ENCODE measurements around the gene EYA2.

EYA2 gene

GRCh38 chr20:47160992-47161391, 266.3 kb downstream of the EYA2 start:
- peaks cover 0 to 11% (median 0%) of the 10 kb centered on the region in 5 experiments for H3K27me3 ChIP-seq (replicated peaks in 2 of 5; ENCODE audit: control insufficient read depth in 4 of 5, insufficient read depth in 5 of 5, low read length in 4 of 5)
- H3K36me3 ChIP-seq (ENCODE audit: control insufficient read depth in 4 of 4, insufficient read depth in 4 of 4, low read length in 3 of 4) = no peaks in the 10 kb centered on the region
- ChIA-PET POLR2A (no interaction called here), CTCF (no interaction called here)
- no peaks in the 10 kb centered on the region for H3K9me3 ChIP-seq (ENCODE audit: control extremely low read depth in 1 of 5, control insufficient read depth in 4 of 5, insufficient read depth in 2 of 5, low read depth in 1 of 5, low read length in 4 of 5)
- WGBS (ENCODE audit: insufficient coverage) = 86% methylated on average over 14 of the region's 14 CpGs
- no peaks in the 10 kb centered on the region for H3K4me1 ChIP-seq (ENCODE audit: control extremely low read depth in 1 of 4, control insufficient read depth in 4 of 4, insufficient read depth in 4 of 4, low read length in 3 of 4)
- no peak overlapping the region for H3K27ac ChIP-seq (ENCODE audit: insufficient read depth in 1 of 2, low read depth in 1 of 2, low read length in 2 of 2, poor library complexity in 1 of 2, severe bottlenecking in 2 of 2)
- DNase-seq = no peak
- no peak overlapping the region for H3K4me3 ChIP-seq (ENCODE audit: control insufficient read depth in 1 of 7, extremely low read depth in 1 of 7, insufficient read depth in 4 of 7, low read depth in 2 of 7, low read length in 6 of 7)

GRCh38 chr20:47161411-47161810, 266.8 kb downstream of the EYA2 start:
- H3K27ac ChIP-seq (ENCODE audit: insufficient read depth in 1 of 2, low read depth in 1 of 2, low read length in 2 of 2, poor library complexity in 1 of 2, severe bottlenecking in 2 of 2) = no peak overlapping the region
- no peak for DNase-seq
- no peaks in the 10 kb centered on the region for H3K9me3 ChIP-seq (ENCODE audit: control extremely low read depth in 1 of 5, control insufficient read depth in 4 of 5, insufficient read depth in 2 of 5, low read depth in 1 of 5, low read length in 4 of 5)
- peaks cover 0 to 11% (median 0%) of the 10 kb centered on the region in 5 experiments for H3K27me3 ChIP-seq (replicated peaks in 2 of 5; ENCODE audit: control insufficient read depth in 4 of 5, insufficient read depth in 5 of 5, low read length in 4 of 5)
- no peak overlapping the region for H3K4me3 ChIP-seq (ENCODE audit: control insufficient read depth in 1 of 7, extremely low read depth in 1 of 7, insufficient read depth in 4 of 7, low read depth in 2 of 7, low read length in 6 of 7)
- no peaks in the 10 kb centered on the region for H3K4me1 ChIP-seq (ENCODE audit: control extremely low read depth in 1 of 4, control insufficient read depth in 4 of 4, insufficient read depth in 4 of 4, low read length in 3 of 4)
- POLR2A ChIA-PET = no interaction called here
- CTCF ChIA-PET = no interaction called here
- WGBS (ENCODE audit: insufficient coverage) = 85% methylated on average over 7 of the region's 10 CpGs
- no peaks in the 10 kb centered on the region for H3K36me3 ChIP-seq (ENCODE audit: control insufficient read depth in 4 of 4, insufficient read depth in 4 of 4, low read length in 3 of 4)

GRCh38 chr20:47164140-47164539, 269.5 kb downstream of the EYA2 start:
- no peak overlapping the region for H3K4me3 ChIP-seq (ENCODE audit: control insufficient read depth in 1 of 7, extremely low read depth in 1 of 7, insufficient read depth in 4 of 7, low read depth in 2 of 7, low read length in 6 of 7)
- H3K9me3 ChIP-seq (ENCODE audit: control extremely low read depth in 1 of 5, control insufficient read depth in 4 of 5, insufficient read depth in 2 of 5, low read depth in 1 of 5, low read length in 4 of 5) = no peaks in the 10 kb centered on the region
- ChIA-PET CTCF (no interaction called here), POLR2A (no interaction called here)
- H3K36me3 ChIP-seq (ENCODE audit: control insufficient read depth in 4 of 4, insufficient read depth in 4 of 4, low read length in 3 of 4) = no peaks in the 10 kb centered on the region
- WGBS (ENCODE audit: insufficient coverage) = 95% methylated on average over 2 of the region's 13 CpGs
- no peak overlapping the region for H3K27ac ChIP-seq (ENCODE audit: insufficient read depth in 1 of 2, low read depth in 1 of 2, low read length in 2 of 2, poor library complexity in 1 of 2, severe bottlenecking in 2 of 2)
- DNase-seq = no peak
- peaks cover 0 to 7% (median 0%) of the 10 kb centered on the region in 5 experiments for H3K27me3 ChIP-seq (replicated peaks in 2 of 5; ENCODE audit: control insufficient read depth in 4 of 5, insufficient read depth in 5 of 5, low read length in 4 of 5)
- no peaks in the 10 kb centered on the region for H3K4me1 ChIP-seq (ENCODE audit: control extremely low read depth in 1 of 4, control insufficient read depth in 4 of 4, insufficient read depth in 4 of 4, low read length in 3 of 4)

DNA sequence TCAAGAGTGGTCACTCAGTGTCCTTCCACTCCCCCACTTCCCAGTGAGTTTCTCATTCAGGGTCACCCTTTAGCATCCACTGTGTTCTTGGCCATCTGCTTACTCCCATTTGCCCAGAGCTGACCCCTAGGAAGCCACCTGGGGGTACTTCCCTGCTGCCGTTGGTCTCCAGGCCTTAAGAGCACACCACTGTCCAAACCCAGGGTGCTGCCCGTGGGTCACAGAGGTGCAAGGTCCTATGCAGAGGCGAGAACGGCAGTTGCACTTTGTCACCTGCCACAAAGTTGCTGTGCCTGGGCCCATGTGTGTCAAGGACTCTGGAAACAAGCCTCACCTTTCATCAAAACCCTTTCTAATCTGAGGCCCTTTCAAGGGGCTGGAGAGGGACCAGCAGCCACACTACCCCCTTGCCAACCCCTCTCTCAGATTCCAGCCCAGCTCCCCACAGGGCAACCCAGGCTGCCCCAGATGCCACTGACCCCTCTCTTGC, 270.8 kb downstream of the EYA2 start:
- ChIA-PET POLR2A (no interaction called here), CTCF (no interaction called here)
- H3K9me3 ChIP-seq (ENCODE audit: control extremely low read depth in 1 of 5, control insufficient read depth in 4 of 5, insufficient read depth in 2 of 5, low read depth in 1 of 5, low read length in 4 of 5) = no peaks in the 10 kb centered on the region
- no peaks in the 10 kb centered on the region for H3K4me1 ChIP-seq (ENCODE audit: control extremely low read depth in 1 of 4, control insufficient read depth in 4 of 4, insufficient read depth in 4 of 4, low read length in 3 of 4)
- H3K4me3 ChIP-seq (ENCODE audit: control insufficient read depth in 1 of 7, extremely low read depth in 1 of 7, insufficient read depth in 4 of 7, low read depth in 2 of 7, low read length in 6 of 7) = no peak overlapping the region
- 92% methylated on average over 3 of the region's 4 CpGs for WGBS (ENCODE audit: insufficient coverage)
- H3K27ac ChIP-seq (ENCODE audit: insufficient read depth in 1 of 2, low read depth in 1 of 2, low read length in 2 of 2, poor library complexity in 1 of 2, severe bottlenecking in 2 of 2) = no peak overlapping the region
- peaks cover 0 to 5% (median 0%) of the 10 kb centered on the region in 5 experiments for H3K27me3 ChIP-seq (replicated peaks in 2 of 5; ENCODE audit: control insufficient read depth in 4 of 5, insufficient read depth in 5 of 5, low read length in 4 of 5)
- DNase-seq = no peak
- no peaks in the 10 kb centered on the region for H3K36me3 ChIP-seq (ENCODE audit: control insufficient read depth in 4 of 4, insufficient read depth in 4 of 4, low read length in 3 of 4)

GRCh38 chr20:47167846-47168245, 273.2 kb downstream of the EYA2 start:
- H3K4me3 ChIP-seq (ENCODE audit: control insufficient read depth in 1 of 7, extremely low read depth in 1 of 7, insufficient read depth in 4 of 7, low read depth in 2 of 7, low read length in 6 of 7) = no peak overlapping the region
- POLR2A ChIA-PET = no interaction called here
- no peaks in the 10 kb centered on the region for H3K9me3 ChIP-seq (ENCODE audit: control extremely low read depth in 1 of 5, control insufficient read depth in 4 of 5, insufficient read depth in 2 of 5, low read depth in 1 of 5, low read length in 4 of 5)
- no peak overlapping the region for H3K27ac ChIP-seq (ENCODE audit: insufficient read depth in 1 of 2, low read depth in 1 of 2, low read length in 2 of 2, poor library complexity in 1 of 2, severe bottlenecking in 2 of 2)
- no peaks in the 10 kb centered on the region for H3K4me1 ChIP-seq (ENCODE audit: control extremely low read depth in 1 of 4, control insufficient read depth in 4 of 4, insufficient read depth in 4 of 4, low read length in 3 of 4)
- peaks cover 0 to 13% (median 3%) of the 10 kb centered on the region in 5 experiments for H3K27me3 ChIP-seq (replicated peaks in 2 of 5; ENCODE audit: control insufficient read depth in 4 of 5, insufficient read depth in 5 of 5, low read length in 4 of 5)
- WGBS (ENCODE audit: insufficient coverage) = 88% methylated on average over 9 of the region's 9 CpGs
- CTCF ChIA-PET = no interaction called here
- H3K36me3 ChIP-seq (ENCODE audit: control insufficient read depth in 4 of 4, insufficient read depth in 4 of 4, low read length in 3 of 4) = no peaks in the 10 kb centered on the region
- DNase-seq = no peak

DNA sequence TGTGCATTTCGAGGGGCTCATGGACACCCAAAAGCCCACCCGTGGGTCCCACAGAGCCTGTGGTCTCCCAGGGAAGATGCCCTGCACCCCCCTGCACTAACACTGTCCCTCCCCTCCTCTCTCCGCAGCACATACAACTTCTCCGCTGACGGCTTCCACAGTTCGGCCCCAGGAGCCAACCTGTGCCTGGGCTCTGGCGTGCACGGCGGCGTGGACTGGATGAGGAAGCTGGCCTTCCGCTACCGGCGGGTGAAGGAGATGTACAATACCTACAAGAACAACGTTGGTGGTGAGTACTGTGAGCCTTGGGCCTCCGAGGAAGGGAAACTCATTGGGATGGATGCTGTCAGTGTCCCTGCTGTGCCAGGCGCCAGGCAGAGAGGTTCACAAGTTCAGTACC, 277.9 kb downstream of the EYA2 start:
- H3K9me3 ChIP-seq (ENCODE audit: control extremely low read depth in 1 of 5, control insufficient read depth in 4 of 5, insufficient read depth in 2 of 5, low read depth in 1 of 5, low read length in 4 of 5) = no peaks in the 10 kb centered on the region
- peaks cover 0 to 18% (median 3%) of the 10 kb centered on the region in 5 experiments for H3K27me3 ChIP-seq (replicated peaks in 2 of 5; ENCODE audit: control insufficient read depth in 4 of 5, insufficient read depth in 5 of 5, low read length in 4 of 5)
- no peak overlapping the region for H3K4me3 ChIP-seq (ENCODE audit: control insufficient read depth in 1 of 7, extremely low read depth in 1 of 7, insufficient read depth in 4 of 7, low read depth in 2 of 7, low read length in 6 of 7)
- ChIA-PET POLR2A (no interaction called here), CTCF (no interaction called here)
- H3K36me3 ChIP-seq (ENCODE audit: control insufficient read depth in 4 of 4, insufficient read depth in 4 of 4, low read length in 3 of 4) = no peaks in the 10 kb centered on the region
- 79% methylated on average over 12 of the region's 16 CpGs for WGBS (ENCODE audit: insufficient coverage)
- no peak overlapping the region for H3K27ac ChIP-seq (ENCODE audit: insufficient read depth in 1 of 2, low read depth in 1 of 2, low read length in 2 of 2, poor library complexity in 1 of 2, severe bottlenecking in 2 of 2)
- DNase-seq = no peak
- H3K4me1 ChIP-seq (ENCODE audit: control extremely low read depth in 1 of 4, control insufficient read depth in 4 of 4, insufficient read depth in 4 of 4, low read length in 3 of 4) = no peaks in the 10 kb centered on the region

- no peaks in the 10 kb centered on the region for H3K9me3 ChIP-seq (ENCODE audit: control extremely low read depth in 1 of 5, control insufficient read depth in 4 of 5, insufficient read depth in 2 of 5, low read depth in 1 of 5, low read length in 4 of 5)
- ChIA-PET CTCF (no interaction called here), POLR2A (no interaction called here)
- no peak overlapping the region for H3K27ac ChIP-seq (ENCODE audit: insufficient read depth in 1 of 2, low read depth in 1 of 2, low read length in 2 of 2, poor library complexity in 1 of 2, severe bottlenecking in 2 of 2)
- 90% methylated on average over 5 of the region's 6 CpGs for WGBS (ENCODE audit: insufficient coverage)
- no peaks in the 10 kb centered on the region for H3K4me1 ChIP-seq (ENCODE audit: control extremely low read depth in 1 of 4, control insufficient read depth in 4 of 4, insufficient read depth in 4 of 4, low read length in 3 of 4)
- H3K27me3 ChIP-seq (replicated peaks in 2 of 5; ENCODE audit: control insufficient read depth in 4 of 5, insufficient read depth in 5 of 5, low read length in 4 of 5) = peaks cover 0 to 18% (median 3%) of the 10 kb centered on the region in 5 experiments
- H3K4me3 ChIP-seq (ENCODE audit: control insufficient read depth in 1 of 7, extremely low read depth in 1 of 7, insufficient read depth in 4 of 7, low read depth in 2 of 7, low read length in 6 of 7) = no peak overlapping the region
- H3K36me3 ChIP-seq (ENCODE audit: control insufficient read depth in 4 of 4, insufficient read depth in 4 of 4, low read length in 3 of 4) = no peaks in the 10 kb centered on the region
- no peak for DNase-seq
These were observed 279.1 kb downstream of the EYA2 start for GRCh38 chr20:47173596-47174216.

Measured in common myeloid progenitor, CD34-positive (primary cell).